ENCODE measurements around the gene ITGA8.
"Not testable (repeated sequence)": the region's sequence is repeated elsewhere in the genome, so short reads cannot be mapped to it uniquely, and the experiment has no call there.

ITGA8 gene

GRCh38 chr10:15546606-15547005 lies 173.1 kb downstream of the ITGA8 start:
- DNase-seq = no peak

GRCh38 chr10:15545884-15546283 lies 173.8 kb downstream of the ITGA8 start:
- DNase-seq = no peak

DNA sequence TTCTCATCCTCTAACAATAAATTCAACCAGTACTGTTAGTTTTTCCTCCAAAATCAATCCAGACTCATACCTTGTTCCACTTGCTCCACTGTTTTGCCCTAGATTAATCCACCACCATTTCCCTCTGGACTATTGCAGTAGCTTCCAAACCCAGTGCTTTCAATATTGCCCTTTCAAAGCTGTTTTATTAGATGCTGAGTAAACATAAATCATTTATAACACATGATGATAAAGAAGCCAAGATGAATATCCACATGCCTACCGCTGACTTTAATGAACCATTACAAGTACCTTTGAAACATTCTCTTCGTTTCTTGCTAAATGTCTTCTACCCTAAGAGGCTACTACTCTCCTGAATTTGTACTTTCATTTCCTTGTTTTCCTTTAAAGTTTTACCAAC lies 174.5 kb downstream of the ITGA8 start:
- no peak for DNase-seq

DNA sequence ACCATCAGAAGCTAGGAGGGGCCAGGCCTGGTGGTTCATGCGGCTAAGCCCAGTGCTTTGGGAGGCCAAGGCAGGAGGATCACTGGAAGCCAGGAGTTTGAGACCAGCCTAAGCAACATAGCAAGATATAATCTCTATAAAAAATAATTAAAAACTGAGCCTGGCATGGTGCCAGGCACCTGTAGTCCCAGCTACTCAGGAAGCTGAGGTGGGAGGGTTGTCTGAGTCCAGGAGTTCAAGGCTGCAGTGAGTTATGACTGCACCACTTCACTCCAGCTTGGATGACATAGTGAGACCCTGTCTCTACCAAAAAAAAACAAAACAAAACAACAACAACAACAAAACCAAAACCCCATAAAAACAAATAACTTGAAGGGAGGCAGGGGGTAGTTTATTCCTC lies 175.7 kb downstream of the ITGA8 start:
- DNase-seq = no peak

DNA sequence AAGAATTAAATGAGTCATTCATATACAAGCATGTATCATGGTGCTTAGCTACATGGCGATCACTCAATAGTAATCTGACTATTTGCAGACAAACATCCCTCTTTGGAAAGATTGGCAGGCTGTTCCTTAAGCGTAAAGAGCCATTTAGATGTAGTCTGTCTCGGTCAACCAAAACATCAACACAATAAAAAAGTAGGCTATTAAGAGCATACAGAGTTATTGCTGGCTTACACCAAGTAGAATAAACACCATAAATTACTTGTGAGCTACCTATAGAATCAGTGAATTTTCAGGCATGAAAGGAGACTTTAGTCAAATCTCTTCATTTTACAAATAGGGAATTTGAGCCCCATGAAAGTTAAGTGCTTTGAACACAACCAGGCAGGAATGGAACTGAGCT lies 176.9 kb downstream of the ITGA8 start:
- DNase-seq = no peak

- no peak for DNase-seq
Observed at GRCh38 chr10:15541376-15541775, 178.3 kb downstream of the ITGA8 start.

- DNase-seq = no peak
Observed at GRCh38 chr10:15540727-15541126, 179.0 kb downstream of the ITGA8 start.

DNA sequence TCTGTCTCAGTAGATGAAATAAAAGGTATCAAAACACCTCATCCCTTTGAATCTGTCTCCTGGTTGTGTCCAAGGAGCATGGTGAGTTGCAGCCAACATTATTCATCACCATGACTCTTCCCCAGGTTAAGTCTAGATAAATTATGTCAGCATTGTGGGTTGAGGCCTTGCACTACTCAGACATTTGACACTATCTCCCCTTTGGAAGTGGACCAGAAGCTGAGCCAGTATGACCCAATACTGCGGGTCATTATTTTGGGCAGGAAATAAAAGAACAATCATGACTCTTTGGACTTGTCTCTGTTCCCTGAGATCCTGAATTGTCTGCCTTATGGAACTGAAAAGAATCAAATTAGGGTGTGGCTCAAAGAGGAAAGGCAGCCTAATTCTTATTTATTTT lies 180.5 kb downstream of the ITGA8 start:
- no peak for DNase-seq

DNA sequence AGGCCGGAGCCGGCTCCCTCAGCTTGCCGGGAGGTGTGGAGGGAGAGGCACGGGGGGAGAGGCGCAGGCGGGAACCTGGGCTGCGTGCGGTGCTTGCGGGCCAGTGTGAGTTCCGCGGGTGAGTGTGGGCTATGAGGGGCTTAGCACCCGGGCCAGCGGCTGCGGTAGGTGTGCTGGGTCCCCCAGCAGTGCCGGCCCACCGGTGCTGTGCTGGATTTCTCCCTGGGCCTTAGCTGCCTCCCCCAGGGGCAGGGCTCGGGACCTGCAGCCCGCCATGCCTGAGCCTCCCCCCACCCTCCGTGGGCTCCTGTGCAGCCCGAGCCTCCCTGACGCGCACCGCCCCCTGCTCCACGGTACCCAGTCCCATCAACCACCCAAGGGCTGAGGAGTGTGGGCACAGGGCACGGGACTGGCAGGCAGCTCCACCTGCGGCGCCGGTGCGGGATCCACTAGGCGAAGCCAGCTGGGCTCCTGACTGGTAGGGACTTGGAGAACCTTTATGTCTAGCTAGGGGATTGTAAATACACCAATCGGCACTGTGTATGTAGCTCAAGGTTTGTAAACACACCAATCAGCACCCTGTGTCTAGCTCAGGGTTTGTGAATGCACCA lies 184.7 kb downstream of the ITGA8 start:
- DNase-seq = not testable (repeated sequence)

DNA sequence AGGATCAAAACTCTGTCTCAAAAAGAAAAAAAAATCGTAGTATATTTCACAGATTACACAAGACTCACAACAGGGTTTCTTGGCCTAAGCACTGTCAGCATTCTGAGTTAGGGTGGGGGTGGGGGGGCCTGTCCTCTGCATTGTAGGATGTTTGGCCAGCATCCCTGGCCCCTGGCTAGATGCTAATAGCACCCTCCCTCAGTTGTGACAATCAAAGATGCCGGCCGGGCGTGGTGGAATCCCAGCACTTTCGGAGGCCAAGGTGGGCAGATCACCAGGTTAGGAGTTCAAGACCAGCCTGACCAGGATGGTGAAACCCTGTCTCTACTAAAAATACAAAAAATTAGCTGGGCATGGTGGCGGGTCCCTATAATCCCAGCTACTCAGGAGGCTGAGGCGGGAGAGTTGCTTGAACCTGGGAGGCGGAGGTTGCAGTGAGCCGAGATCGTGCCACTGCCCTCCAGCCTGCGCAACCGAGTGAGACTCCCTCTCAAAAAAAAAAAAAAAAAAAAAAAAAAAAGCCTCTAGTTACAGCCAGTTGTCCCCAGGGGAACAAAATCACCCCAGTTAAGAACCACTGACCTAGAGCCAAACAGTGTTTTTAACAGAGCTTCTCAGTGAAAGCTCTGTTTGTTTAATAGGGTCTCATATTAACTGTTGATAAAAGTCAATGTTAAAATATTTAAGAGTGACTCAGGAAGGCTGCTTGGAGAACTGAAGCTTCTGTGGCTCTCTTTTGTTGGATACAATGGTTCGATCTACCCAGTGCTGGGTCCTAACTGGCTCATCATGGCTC lies 187.6 kb downstream of the ITGA8 start:
- no peak for DNase-seq

GRCh38 chr10:15528859-15529239 lies 190.9 kb downstream of the ITGA8 start:
- DNase-seq = no peak

- DNase-seq = no peak
Observed at GRCh38 chr10:15526754-15527153, 193.0 kb downstream of the ITGA8 start.

DNA sequence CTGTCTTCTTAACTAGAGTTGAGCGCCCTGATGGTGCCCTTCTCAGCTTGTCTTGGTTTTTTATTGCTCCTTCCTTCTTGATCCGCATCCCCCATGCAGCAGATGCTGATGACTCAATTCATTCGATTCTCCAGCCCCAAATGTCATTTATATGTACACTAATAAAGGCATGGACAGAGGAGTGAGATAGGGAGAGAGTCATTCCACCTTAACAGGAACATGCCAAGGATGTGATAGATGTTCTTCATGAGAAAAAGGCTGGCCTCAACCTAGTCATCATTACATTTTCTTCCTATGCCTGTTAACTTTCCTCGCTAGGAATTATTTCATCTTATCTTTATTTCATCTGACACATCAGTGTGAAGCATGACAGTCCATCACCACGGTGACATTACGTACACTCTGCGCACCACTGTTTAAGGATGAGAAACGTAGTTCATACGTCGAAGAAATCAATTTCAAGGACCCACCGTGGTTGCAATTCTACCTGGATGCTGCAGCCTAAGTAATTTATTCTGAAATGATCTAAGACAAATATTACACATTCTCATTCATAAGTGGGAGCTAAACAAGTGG lies 198.3 kb downstream of the ITGA8 start:
- no peak for DNase-seq

DNA sequence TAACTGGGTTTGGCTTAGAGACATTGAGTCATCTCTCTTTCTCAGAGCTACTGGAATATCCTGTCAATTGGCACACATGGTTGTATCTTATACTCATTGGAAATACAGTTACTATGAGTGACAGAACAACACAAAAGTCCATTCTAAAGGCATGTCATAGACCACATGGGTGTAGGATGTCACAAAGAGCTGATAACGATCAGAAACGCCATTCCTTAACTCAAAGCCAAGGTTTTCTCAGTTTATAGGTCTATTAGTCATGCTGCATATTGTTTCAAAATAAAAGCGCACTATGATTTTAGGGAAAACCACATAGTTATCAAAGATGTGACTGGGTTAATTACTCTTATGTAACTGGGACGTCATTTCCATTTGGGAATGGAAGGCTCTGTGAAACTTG lies 201.5 kb downstream of the ITGA8 start:
- DNase-seq = no peak

DNA sequence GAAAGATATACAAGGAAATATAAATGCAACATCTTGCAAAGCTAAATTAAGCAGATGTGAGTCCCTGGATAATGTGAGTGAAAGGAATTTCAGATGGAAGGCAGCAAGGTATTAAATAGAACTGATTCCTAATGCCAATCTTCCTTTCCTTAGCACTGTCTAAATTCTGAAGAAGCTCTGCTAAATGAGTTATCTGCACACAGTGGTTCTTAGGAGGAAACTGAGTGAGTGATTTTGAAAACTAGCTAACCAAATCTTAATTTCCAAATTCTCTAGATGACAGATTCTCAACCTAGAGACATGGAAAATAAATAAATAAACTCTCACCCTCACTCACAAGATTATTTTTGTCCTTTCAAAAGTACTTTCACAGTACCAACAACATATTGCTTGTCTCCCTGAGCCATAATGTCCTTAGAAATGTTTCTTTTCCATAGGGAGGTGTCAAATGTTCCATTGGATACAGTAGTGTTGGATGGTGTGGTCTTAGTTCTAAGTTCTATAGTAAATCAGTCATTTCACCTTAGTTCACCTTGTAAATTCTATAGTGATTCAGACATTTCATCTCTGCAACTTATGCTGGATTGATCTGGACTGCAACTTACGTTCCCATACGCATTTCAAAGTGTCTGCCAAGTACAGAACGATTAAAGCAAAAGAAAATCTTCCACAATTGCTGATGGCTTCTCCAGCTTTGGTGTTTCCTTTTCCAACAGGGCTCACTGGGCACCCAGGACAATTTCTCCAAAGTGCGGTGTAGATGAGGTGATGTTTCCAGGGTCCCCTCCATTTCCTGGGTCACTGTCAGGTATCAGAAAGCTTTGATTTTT lies 203.3 kb downstream of the ITGA8 start:
- DNase-seq = no peak

- no peak for DNase-seq
Observed at GRCh38 chr10:15515202-15515601, 204.5 kb downstream of the ITGA8 start.

- no peak for DNase-seq
Observed at GRCh38 chr10:15510963-15511362, 208.8 kb downstream of the ITGA8 start.

DNA sequence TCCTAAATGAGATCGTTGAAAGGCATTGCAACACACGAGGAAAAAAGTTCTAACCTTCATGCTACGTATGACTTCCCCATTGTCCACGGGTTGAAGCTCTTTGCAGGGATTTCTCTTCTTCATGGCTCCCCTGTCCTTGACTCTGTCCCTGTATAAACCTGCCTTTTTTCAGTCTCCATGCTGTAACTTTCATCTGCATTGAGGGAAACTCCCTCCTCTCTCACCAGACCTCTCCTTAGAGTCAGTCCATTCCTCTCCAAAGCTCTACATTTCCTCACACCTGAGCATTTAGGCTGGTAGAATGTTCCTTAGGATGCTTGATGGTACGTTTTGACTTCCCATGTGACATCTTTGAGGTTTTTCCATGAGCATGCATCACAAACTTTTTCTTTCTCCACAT lies 214.4 kb downstream of the ITGA8 start:
- DNase-seq = no peak

DNA sequence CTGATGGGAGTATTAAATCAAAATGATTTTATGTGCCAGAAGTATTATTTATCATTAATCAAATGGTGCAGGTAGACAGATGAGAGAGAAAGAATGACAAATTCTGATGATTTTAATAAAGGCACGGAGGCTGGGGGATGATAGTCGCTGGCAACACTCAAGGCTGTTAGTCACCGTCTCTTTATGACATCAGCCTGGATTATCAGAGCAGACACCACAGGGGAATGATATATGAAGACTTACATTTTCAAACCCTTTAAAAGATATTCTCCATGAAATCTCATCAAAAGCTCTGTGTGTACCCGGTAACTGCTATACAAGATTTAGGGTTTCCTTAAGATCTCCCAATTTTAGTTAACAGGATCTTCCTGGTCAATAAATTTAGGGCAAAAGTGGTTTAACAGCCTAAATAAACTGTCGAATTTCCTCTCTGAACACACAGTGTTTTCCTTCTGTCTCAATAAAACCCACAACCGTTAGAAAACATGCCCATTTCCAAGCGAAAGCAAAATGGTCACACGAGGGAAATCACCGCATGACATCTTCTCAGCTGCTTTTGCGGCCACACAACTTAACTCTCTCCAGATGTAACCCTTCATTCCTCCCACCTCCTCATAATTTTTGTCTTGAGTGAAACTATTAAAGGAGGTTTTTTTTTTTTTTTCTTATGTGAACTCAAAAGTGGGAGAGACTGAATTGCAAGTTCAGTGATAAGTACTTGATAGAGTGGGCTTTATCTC lies 215.5 kb downstream of the ITGA8 start:
- DNase-seq = no peak

GRCh38 chr10:15494850-15495506 lies 224.7 kb downstream of the ITGA8 start:
- DNase-seq = no peak

GRCh38 chr10:15491856-15492642 lies 227.7 kb downstream of the ITGA8 start:
- DNase-seq = no peak
